Left lobe of liver (tissue), 2 donors: ENCODE measurements around the gene ALDH1A3. TPM values are rescaled to one million over a fixed set of nuclear protein-coding genes. Genes with fewer than 3 reads are reported as not detected.

ENCODE experiments used
- ATAC-seq: fragments of 200-7000 bp; cut with Tn5 transposase; one replicate; pipeline ENCODE4 v1.9.1; 2020; ENCODE audit warnings: mild to moderate bottlenecking, moderate library complexity
- DNase-seq: peaks from one replicate; pipeline ENCODE4 v3.0.0-alpha.2; 2020; ENCODE audit warnings: low spot score
- total RNA-seq: library from RNA; stranded (reverse); gene quantifications from one replicate; pipeline ENCODE4 v1.2.1, GENCODE V29; 2021
- donor health status: DM: no; HTN: no; CAD: no; lungs with moderate emphysema.
- donor health status: DM: no; HTN: yes; CAD: no.

ALDH1A3 gene
- total RNA-seq, 1 donor from 2014 or later, result 4.0 TPM

- no peak for ATAC-seq
- DNase-seq, result no peak
Measured at GRCh38 chr15:100944986-100945385, 65.4 kb downstream of the ALDH1A3 start.

- ATAC-seq (no peak), DNase-seq (no peak)
Measured at GRCh38 chr15:100947760-100948429, 68.3 kb downstream of the ALDH1A3 start.

- no peak for DNase-seq
- ATAC-seq, result no peak
Measured at GRCh38 chr15:100948430-100948762, 68.8 kb downstream of the ALDH1A3 start.

- no peak for DNase-seq
- no peak for ATAC-seq
Measured at GRCh38 chr15:100949691-100950090, 70.1 kb downstream of the ALDH1A3 start.

GRCh38 chr15:100951965-100952364 is 72.3 kb downstream of the ALDH1A3 start:
- ATAC-seq, result no peak

GRCh38 chr15:100952566-100952965 is 72.9 kb downstream of the ALDH1A3 start:
- DNase-seq (no peak), ATAC-seq (no peak)

More at GRCh38 chr15:100951965-100952364, 72.3 kb downstream of the ALDH1A3 start:
- DNase-seq, result no peak

GRCh38 chr15:100958326-100959065 is 78.9 kb downstream of the ALDH1A3 start:
- DNase-seq (no peak), ATAC-seq (no peak)

- DNase-seq (no peak), ATAC-seq (peak; percentile 41)
Measured at GRCh38 chr15:100959066-100960050, 79.7 kb downstream of the ALDH1A3 start.

Other genes starting within 250 kb of the ALDH1A3 start
- 2.3 TPM for gene LRRK1, start 39.5 kb downstream of the ALDH1A3 start, total RNA-seq